Measurements from ENCODE around the gene HSD17B10.

GRCh38 chrX:53481093-53481492 lies 46.9 kb upstream of the HSD17B10 start:
- peak; percentile 48 for TF ChIP-seq CTCF (conservative IDR thresholded peaks at IDR 0.05; ENCODE audit: low read depth, low read length)
- no peak for TF ChIP-seq EZH2 (IDR thresholded peaks at IDR 0.05; ENCODE audit: borderline replicate concordance, low read depth, low read length, poor library complexity, severe bottlenecking)

Measured in A673 (cell line).